GM18868 (cell line): ENCODE measurements around the gene CEP83.
A peak's percentile ranks its signal among the peaks of the same experiment; 100 is the strongest.
"Not testable (repeated sequence)": the region's sequence is repeated elsewhere in the genome, so short reads cannot be mapped to it uniquely, and the experiment has no call there.

Experiments used
- ATAC-seq: cut with Tn5 transposase; IDR thresholded peaks from one replicate; pipeline ENCODE4 v1.9.1; 2021; ENCODE audit warnings: mild to moderate bottlenecking, moderate library complexity; ENCODE audit not compliant: unreplicated experiment

Gene CEP83, protein sequence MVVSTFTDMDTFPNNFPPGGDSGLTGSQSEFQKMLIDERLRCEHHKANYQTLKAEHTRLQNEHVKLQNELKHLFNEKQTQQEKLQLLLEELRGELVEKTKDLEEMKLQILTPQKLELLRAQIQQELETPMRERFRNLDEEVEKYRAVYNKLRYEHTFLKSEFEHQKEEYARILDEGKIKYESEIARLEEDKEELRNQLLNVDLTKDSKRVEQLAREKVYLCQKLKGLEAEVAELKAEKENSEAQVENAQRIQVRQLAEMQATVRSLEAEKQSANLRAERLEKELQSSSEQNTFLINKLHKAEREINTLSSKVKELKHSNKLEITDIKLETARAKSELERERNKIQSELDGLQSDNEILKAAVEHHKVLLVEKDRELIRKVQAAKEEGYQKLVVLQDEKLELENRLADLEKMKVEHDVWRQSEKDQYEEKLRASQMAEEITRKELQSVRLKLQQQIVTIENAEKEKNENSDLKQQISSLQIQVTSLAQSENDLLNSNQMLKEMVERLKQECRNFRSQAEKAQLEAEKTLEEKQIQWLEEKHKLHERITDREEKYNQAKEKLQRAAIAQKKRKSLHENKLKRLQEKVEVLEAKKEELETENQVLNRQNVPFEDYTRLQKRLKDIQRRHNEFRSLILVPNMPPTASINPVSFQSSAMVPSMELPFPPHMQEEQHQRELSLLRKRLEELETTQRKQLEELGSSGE

GRCh38 chr12:94459728-94460615, at the start of gene CEP83:
TSS of gene CEP83 (minus strand) at chr12:94459867. CDS start at chr12:94412490, 47,377 bp downstream.
- ATAC-seq = peak; percentile 98

DNA sequence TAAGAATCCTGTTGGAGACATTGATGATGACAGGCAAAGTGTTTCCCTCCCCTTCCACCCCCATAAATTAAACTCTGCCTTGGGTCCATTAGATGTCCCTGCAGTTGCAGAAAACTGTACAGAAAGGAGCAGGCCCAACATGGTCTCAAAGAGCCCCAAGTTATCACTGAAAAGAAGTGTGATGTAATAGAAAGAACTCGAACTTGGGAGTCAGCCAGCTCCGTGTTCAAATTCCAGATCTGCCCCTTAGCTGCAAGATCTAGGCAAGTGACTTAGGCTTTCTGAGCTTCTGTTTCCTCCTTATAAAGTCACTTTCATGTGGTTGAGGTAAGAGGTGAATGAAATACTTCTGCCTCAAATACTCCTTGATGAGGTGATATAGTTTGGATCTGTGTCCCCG, 49.6 kb upstream of the CEP83 start:
- no peak for ATAC-seq

DNA sequence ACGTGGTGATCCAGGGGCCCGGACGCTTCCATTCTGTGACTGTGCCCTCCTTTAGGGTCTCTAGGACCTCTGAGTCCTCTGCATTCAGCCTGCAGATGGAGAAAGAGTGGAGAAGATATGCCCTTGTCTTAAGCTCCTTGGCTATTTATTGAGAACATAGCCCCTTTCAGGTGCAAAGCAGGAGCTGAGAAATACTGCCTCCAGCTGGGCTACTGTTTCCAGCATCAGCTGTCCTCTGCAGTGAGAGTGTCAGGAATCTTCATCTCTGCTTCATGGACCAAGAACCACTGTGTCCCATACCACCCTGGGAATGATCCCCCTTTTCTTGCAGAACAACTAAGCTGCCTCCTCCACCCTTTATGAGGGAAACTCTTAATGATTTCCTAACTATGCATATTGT, 47.8 kb upstream of the CEP83 start:
- ATAC-seq = no peak

GRCh38 chr12:94504386-94504785, 44.7 kb upstream of the CEP83 start:
- ATAC-seq = no peak

GRCh38 chr12:94503619-94504018, 44.0 kb upstream of the CEP83 start:
- ATAC-seq = no peak

DNA sequence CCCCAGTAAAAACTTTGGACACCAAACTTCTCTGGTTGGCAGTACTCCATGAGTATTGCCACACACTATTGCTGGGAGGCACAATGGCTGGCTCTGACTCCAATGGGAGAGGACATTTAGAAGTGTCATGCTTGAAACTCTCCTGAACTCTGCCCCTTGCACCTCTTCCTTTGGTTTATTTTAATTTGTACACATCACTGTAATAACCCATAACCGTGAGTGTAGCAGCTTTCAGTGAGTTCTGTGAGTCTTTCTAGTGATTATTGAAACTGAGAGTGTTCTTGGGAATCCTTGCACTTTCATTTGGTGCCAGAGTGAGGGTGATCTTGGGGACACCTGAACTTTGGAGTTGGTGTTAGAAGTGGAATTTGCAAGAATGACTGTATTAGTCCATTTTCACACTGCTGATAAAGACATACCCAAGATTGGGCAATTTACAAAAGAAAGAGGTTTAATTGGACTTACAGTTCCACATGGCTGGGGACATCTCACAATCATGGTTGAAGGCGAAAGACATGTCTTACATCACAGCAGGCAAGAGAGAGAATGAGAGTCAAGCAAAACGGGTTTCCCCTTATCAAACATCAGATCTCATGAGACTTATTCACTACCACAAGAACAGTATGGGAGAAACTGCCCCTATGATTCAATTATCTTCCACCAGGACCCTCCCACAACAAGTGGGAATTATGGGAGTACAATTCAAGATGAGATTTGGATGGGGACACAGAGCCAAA, 41.3 kb upstream of the CEP83 start:
- ATAC-seq = no peak

GRCh38 chr12:94498698-94499097, 39.0 kb upstream of the CEP83 start:
- no peak for ATAC-seq

GRCh38 chr12:94498073-94498472, 38.4 kb upstream of the CEP83 start:
- no peak for ATAC-seq

GRCh38 chr12:94495445-94496115, 35.9 kb upstream of the CEP83 start:
- no peak for ATAC-seq

DNA sequence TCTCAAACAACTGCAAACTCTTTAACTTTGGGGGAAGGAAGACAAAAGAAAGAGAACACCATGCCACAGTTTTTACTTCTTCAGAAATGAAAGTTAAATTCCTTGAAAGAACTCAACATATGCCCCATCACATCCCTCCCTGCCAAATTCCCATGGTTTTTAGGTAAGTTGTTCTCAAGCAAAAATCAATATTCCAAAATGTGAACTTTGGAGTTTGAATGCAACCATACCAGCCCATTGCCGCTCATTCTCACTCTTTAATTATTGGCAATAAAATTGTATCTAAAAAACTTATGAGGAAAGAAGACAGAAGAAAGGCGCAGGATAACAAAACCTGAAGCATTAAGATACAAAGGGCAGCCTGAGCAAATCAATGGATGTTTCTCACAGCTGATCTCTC, 31.8 kb upstream of the CEP83 start:
- ATAC-seq = no peak

DNA sequence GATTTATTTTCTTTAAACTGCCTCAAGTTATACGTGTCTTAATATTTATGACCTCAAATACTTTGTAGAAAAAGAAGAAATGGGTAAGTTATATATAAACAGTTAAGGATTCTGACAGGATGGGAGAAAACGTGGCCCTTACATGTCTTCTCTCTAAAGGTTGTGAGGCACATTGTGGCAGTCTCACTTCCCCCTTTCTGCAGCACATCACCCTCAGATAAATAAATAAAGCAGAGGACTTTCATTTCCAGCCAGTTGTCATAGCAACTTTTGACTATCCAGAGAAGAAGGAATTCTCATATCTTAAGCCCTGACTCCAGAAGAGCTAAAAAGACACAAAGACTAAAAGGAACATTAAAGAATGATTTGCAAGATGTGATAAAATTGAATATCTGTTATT, 28.8 kb upstream of the CEP83 start:
- peak; percentile 100 for ATAC-seq

- no peak for ATAC-seq
Observed at GRCh38 chr12:94481734-94482133, 22.1 kb upstream of the CEP83 start.

- ATAC-seq = no peak
Observed at GRCh38 chr12:94469522-94469921, 9.9 kb upstream of the CEP83 start.

- ATAC-seq = no peak
Observed at GRCh38 chr12:94460616-94460959, 921 bp upstream of the CEP83 start.

DNA sequence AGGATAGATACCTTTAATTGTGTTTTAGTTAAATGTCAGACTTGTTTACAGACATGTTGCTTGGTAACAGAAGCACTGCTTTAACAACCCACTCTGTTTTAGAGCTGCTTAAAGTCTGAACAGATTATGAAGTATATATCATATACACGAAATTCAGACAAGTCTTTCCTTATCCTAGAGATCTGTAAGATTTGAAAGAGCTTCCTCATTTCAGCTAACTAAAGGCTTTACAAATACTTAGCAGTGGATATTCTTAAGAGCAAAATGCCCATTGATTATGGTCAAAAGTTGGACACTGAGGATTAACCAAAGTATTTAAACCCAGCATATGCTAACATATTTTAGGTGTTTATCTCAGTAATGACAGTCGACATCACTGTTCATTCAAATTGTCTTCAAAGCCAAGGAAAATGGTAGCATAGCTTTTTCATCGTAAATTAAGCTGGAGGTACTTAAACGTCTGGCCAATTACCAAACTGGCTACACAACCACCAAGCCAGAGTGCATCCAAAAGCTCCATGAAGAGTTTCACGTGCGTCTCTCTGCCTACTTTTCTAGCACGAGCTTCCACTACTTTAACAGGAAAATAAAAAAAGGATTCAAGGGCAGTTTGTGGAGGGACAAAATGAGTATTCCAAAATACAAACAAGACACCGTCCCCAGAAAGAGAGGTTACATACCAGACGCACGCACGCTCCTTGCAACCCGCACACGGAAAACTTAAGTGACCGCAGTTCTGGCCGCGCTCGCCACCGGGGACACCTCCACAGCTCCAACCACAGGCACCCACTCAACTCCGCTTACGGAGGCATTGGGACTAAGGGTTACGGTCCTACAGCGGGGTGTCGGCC, 565 bp downstream of the CEP83 start:
- ATAC-seq = peak; percentile 35

- ATAC-seq = no peak
Observed at GRCh38 chr12:94457311-94457710, 2.4 kb downstream of the CEP83 start.

DNA sequence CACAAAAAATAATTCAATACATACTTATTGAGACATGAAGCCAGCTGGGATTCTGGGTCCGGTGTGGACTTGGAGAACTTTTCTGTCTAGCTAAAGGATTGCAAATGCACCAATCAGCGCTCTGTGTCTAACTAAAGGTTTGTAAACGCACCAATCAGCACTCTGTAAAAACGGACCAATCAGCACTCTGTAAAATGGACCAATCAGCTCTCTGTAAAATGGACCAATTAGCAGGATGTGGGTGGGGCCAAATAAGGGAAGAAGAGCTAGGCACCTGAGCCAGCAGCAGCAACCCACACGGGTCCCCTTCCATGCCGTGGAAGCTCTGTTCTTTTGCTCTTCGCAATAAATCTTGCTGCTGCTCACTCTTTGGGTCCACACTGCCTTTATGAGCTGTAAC, 5.3 kb downstream of the CEP83 start:
- ATAC-seq = not testable (repeated sequence)

DNA sequence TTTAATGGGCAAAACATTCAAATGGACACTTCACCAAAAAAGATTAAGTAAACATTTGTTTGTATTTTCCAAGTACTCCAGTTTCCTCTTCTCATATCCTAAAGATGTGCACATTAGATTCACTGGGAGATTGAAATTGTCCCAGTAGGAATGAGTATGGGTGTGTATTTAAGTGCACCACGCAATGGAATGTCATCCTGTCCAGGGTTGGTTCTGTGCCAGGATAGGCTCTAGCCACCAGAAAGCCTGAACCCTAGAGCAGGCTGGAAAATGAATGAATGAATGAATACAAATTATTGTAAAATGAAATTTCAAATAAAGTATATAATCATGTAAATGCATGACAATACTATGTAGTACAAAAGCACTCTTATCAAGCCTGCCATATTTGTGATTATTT, 14.0 kb downstream of the CEP83 start:
- no peak for ATAC-seq

DNA sequence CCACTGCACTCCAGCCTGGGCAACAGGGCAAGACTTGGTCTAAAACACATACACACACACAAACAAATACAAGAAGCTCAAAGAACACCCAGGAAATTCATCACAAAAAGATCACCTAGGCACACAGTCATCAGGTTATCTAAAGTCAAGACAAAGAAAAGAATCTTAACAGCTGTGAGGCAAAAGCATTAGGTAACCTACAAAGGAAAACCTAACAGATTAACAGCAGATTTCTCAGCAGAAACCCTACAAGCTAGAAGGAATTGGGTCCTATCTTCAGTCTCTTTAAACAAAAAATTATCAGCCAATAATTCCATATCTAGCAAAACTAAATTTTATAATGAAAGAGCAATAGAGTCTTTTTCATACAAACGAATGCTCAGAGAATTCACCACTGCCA, 22.4 kb downstream of the CEP83 start:
- ATAC-seq = no peak
